H9 (cell line): Measurements from ENCODE around the gene ZNF608. TPM values are rescaled to one million over a fixed set of nuclear protein-coding genes. Genes with fewer than 3 reads are reported as not detected.

Experiments used
- DNase-seq: peaks from one replicate; pipeline ENCODE4 v3.0.0-alpha.2; 2017
- H2AFZ ChIP-seq: one replicate; pipeline ENCODE4 v1.6.1; 2013; ENCODE audit warnings: mild to moderate bottlenecking, low read length, control low read depth, moderate library complexity
- H2AK5ac ChIP-seq: 2 replicates; pipeline ENCODE4 v1.6.1; 2013; ENCODE audit warnings: low read length, control low read depth, mixed read lengths; ENCODE audit not compliant: insufficient read length
- H2BK120ac ChIP-seq: one replicate; pipeline ENCODE4 v1.6.1; 2013; ENCODE audit warnings: low read depth, mild to moderate bottlenecking, low read length, control low read depth, inconsistent platforms; ENCODE audit not compliant: poor library complexity, severe bottlenecking
- H2BK12ac ChIP-seq: 2 replicates; pipeline ENCODE4 v1.6.1; 2013; ENCODE audit warnings: low read length, control low read depth, mixed read lengths, low read depth; ENCODE audit not compliant: insufficient read length
- H2BK15ac ChIP-seq: 2 replicates; pipeline ENCODE4 v1.6.1; 2013; ENCODE audit warnings: low read depth, low read length, control low read depth
- H2BK20ac ChIP-seq: one replicate; pipeline ENCODE4 v1.6.1; 2013; ENCODE audit warnings: low read depth, mild to moderate bottlenecking, low read length, control low read depth, inconsistent platforms; ENCODE audit not compliant: poor library complexity, severe bottlenecking
- H2BK5ac ChIP-seq: 2 replicates; pipeline ENCODE4 v1.6.1; 2013; ENCODE audit warnings: low read length, control low read depth, mixed read lengths; ENCODE audit not compliant: insufficient read length
- H3K14ac ChIP-seq: 2 replicates; pipeline ENCODE4 v1.6.1; 2013; ENCODE audit warnings: low read length, control low read depth; ENCODE audit not compliant: insufficient read depth
- H3K18ac ChIP-seq: 2 replicates; pipeline ENCODE4 v1.6.1; 2013; ENCODE audit warnings: low read depth, mild to moderate bottlenecking, mixed read lengths, low read length, control low read depth; ENCODE audit not compliant: insufficient read length
- H3K23ac ChIP-seq: 2 replicates; pipeline ENCODE4 v1.6.1; 2013; ENCODE audit warnings: low read length, control low read depth, mixed read lengths, low read depth; ENCODE audit not compliant: insufficient read length
- H3K23me2 ChIP-seq: 2 replicates; pipeline ENCODE4 v1.6.1; 2013; ENCODE audit warnings: low read depth, mild to moderate bottlenecking, mixed read lengths, low read length, control low read depth; ENCODE audit not compliant: insufficient read length, poor library complexity, severe bottlenecking
- H3K27ac ChIP-seq: 2 replicates; pipeline ENCODE4 v1.5.1; 2013; ENCODE audit warnings: low read length, control low read depth, mixed read lengths, low read depth; ENCODE audit not compliant: insufficient read length
- H3K27me3 ChIP-seq: 2 replicates; pipeline ENCODE4 v1.6.1; 2013; ENCODE audit warnings: low read length, control low read depth, inconsistent platforms; ENCODE audit not compliant: insufficient read depth
- H3K4ac ChIP-seq: 2 replicates; pipeline ENCODE4 v1.6.1; 2013; ENCODE audit warnings: low read depth, mild to moderate bottlenecking, control low read depth, inconsistent platforms, low read length, moderate library complexity
- H3K4me1 ChIP-seq: 2 replicates; pipeline ENCODE4 v1.6.1; 2013; ENCODE audit warnings: low read length, control low read depth, inconsistent platforms; ENCODE audit not compliant: insufficient read depth
- H3K4me2 ChIP-seq: 2 replicates; pipeline ENCODE4 v1.6.1; 2013; ENCODE audit warnings: low read length, control low read depth, mixed read lengths; ENCODE audit not compliant: insufficient read length, insufficient read depth
- H3K56ac ChIP-seq: 2 replicates; pipeline ENCODE4 v1.6.1; 2013; ENCODE audit warnings: low read depth, mild to moderate bottlenecking, mixed read lengths, low read length, control low read depth; ENCODE audit not compliant: insufficient read length
- H3K79me1 ChIP-seq: 2 replicates; pipeline ENCODE4 v1.6.1; 2013; ENCODE audit warnings: low read depth, mild to moderate bottlenecking, moderate library complexity, low read length, control low read depth, inconsistent platforms; ENCODE audit not compliant: insufficient read depth, poor library complexity, severe bottlenecking
- H3K79me2 ChIP-seq: 2 replicates; pipeline ENCODE4 v1.6.1; 2013; ENCODE audit warnings: low read length, control low read depth, inconsistent platforms; ENCODE audit not compliant: insufficient read depth
- H3K9ac ChIP-seq: 2 replicates; pipeline ENCODE4 v1.6.1; 2013; ENCODE audit warnings: low read length, control low read depth, mixed read lengths; ENCODE audit not compliant: insufficient read length; ENCODE audit errors: extremely low read depth
- H3K9me3 ChIP-seq: one replicate; pipeline ENCODE4 v1.6.1; 2013; ENCODE audit warnings: low read depth, low read length, inconsistent platforms; ENCODE audit not compliant: control insufficient read depth
- H3T11ph ChIP-seq: one replicate; pipeline ENCODE4 v1.6.1; 2013; ENCODE audit warnings: mild to moderate bottlenecking, low read length, control low read depth, inconsistent platforms
- H4K20me1 ChIP-seq: one replicate; pipeline ENCODE4 v1.6.1; 2013; ENCODE audit not compliant: control insufficient read depth, insufficient read length, insufficient read depth
- H4K5ac ChIP-seq: 2 replicates; pipeline ENCODE4 v1.6.1; 2013; ENCODE audit warnings: low read depth, mild to moderate bottlenecking, mixed read lengths, low read length, control low read depth; ENCODE audit not compliant: insufficient read length
- H4K8ac ChIP-seq: replicated peaks from 2 replicates; pipeline ENCODE4 v1.6.1; 2013; ENCODE audit warnings: low read length, control low read depth, mixed read lengths, low read depth; ENCODE audit not compliant: insufficient read length
- H4K91ac ChIP-seq: 2 replicates; pipeline ENCODE4 v1.6.1; 2013; ENCODE audit warnings: low read depth, mild to moderate bottlenecking, moderate library complexity, mixed read lengths, low read length, control low read depth; ENCODE audit not compliant: insufficient read length
- H3K27ac Mint-ChIP-seq, 3 experiments: 2 replicates in 2 of 3; 3 replicates in 1 of 3; pipeline ENCODE4 v1.8.0; 2020 to 2021; ENCODE audit warnings: mixed read lengths in 3 of 3, mild to moderate bottlenecking in 1 of 3, moderate library complexity in 1 of 3
- H3K27me3 Mint-ChIP-seq: 2 replicates; pipeline ENCODE4 v1.8.0; 2021; ENCODE audit warnings: low read depth, mild to moderate bottlenecking, moderate library complexity, mixed read lengths
- H3K36me3 Mint-ChIP-seq, 3 experiments: 2 replicates in 2 of 3; 3 replicates in 1 of 3; pipeline ENCODE4 v1.8.0; 2020 to 2021; ENCODE audit warnings: low read depth in 3 of 3, mixed read lengths in 3 of 3; ENCODE audit not compliant: insufficient read depth in 1 of 3
- H3K4me1 Mint-ChIP-seq, 2 experiments: 2 replicates each; pipeline ENCODE4 v1.8.0; 2020; ENCODE audit warnings: mixed read lengths in 2 of 2
- H3K4me3 Mint-ChIP-seq, 2 experiments: 2 replicates in 1 of 2; 3 replicates in 1 of 2; pipeline ENCODE4 v1.8.0; 2020 to 2021; ENCODE audit warnings: mild to moderate bottlenecking in 2 of 2, mixed read lengths in 2 of 2, moderate library complexity in 1 of 2
- H3K9me3 Mint-ChIP-seq, 2 experiments: 2 replicates in 1 of 2; 3 replicates in 1 of 2; pipeline ENCODE4 v1.8.0; 2020; ENCODE audit warnings: mild to moderate bottlenecking in 2 of 2, mixed read lengths in 2 of 2, moderate library complexity in 1 of 2
- CTCF ChIP-seq: fragments of 200-600 bp; sonication (generic); conservative IDR thresholded peaks from 3 replicates; pipeline ENCODE4 v1.8.0; 2021; ENCODE audit warnings: antibody characterized with exemption, mild to moderate bottlenecking
- WGBS: extraction: QIAGEN DNeasy Blood & Tissue Kit; methylation state at CpG from one replicate; pipeline ENCODE4 v1.1.7; 2013; ENCODE audit warnings: missing lambda C conversion rate, low lambda C conversion rate, mixed read lengths; ENCODE audit not compliant: insufficient read length; ENCODE audit errors: extremely low coverage; 5-methylcytosine and 5-hydroxymethylcytosine counted together
- total RNA-seq: library from RNA; stranded (reverse); gene quantifications from 2 replicates; pipeline ENCODE4 v1.2.1, GENCODE V29; 2021

The ZNF608 gene
- total RNA-seq, 1 experiment from 2014 or later = 67.0 TPM

GRCh38 chr5:124782262-124782661, 35.8 kb upstream of the ZNF608 start:
- Mint-ChIP-seq H3K27me3 (no peaks in the 10 kb centered on the region), H3K27ac (no peak overlapping the region), H3K9me3 (peaks cover 0 to 4% of the 10 kb centered on the region in 2 experiments; a peak in 2 of 5 replicates), H3K36me3 (peaks cover 0 to 11% (median 3%) of the 10 kb centered on the region in 3 experiments; a peak in 4 of 7 replicates), H3K4me3 (no peak overlapping the region), H3K4me1 (no peaks in the 10 kb centered on the region)
- WGBS = no CpG with 5 or more reads among the region's 1 CpG
- no peak for TF ChIP-seq CTCF
- Histone ChIP-seq H4K91ac (no peak overlapping the region), H4K8ac (no peak overlapping the region), H3K9me3 (no peaks in the 10 kb centered on the region), H3K4me2 (no peak overlapping the region), H3K14ac (no peak overlapping the region), H2BK20ac (no peak overlapping the region), H3K27ac (no peak overlapping the region), H3K56ac (no peak overlapping the region), H3K4me1 (no peaks in the 10 kb centered on the region), H3K4ac (no peak overlapping the region), H3T11ph (no peak overlapping the region), H2BK5ac (no peak overlapping the region), H3K18ac (no peak overlapping the region), H3K79me1 (no peaks in the 10 kb centered on the region), H3K23me2 (no peaks in the 10 kb centered on the region), H2BK15ac (no peak overlapping the region), H4K20me1 (no peaks in the 10 kb centered on the region), H2BK120ac (no peak overlapping the region), H3K9ac (no peak overlapping the region), H3K27me3 (no peaks in the 10 kb centered on the region), H3K23ac (no peak overlapping the region), H3K79me2 (no peaks in the 10 kb centered on the region), H4K5ac (no peak overlapping the region), H2BK12ac (no peak overlapping the region), H2AFZ (no peak overlapping the region), H2AK5ac (no peak overlapping the region)
- DNase-seq = no peak
